HUES64 (cell line): Measurements from ENCODE around the gene ANO1.
A peak's percentile ranks its signal among the peaks of the same experiment; 100 is the strongest.

Experiments
- H3K27ac ChIP-seq: 2 replicates; pipeline ENCODE4 v1.7.0; 2013; ENCODE audit warnings: low read depth, low read length, inconsistent platforms
- H3K27me3 ChIP-seq: 2 replicates; pipeline ENCODE4 v1.6.1; 2013; ENCODE audit warnings: mild to moderate bottlenecking, low read length; ENCODE audit not compliant: insufficient read depth
- H3K36me3 ChIP-seq: 2 replicates; pipeline ENCODE4 v1.6.1; 2013; ENCODE audit warnings: mild to moderate bottlenecking, low read length; ENCODE audit not compliant: insufficient read depth
- H3K4me1 ChIP-seq: 2 replicates; pipeline ENCODE4 v1.6.1; 2013; ENCODE audit warnings: mild to moderate bottlenecking, low read length, moderate library complexity; ENCODE audit not compliant: insufficient read depth
- H3K4me3 ChIP-seq: 2 replicates; pipeline ENCODE4 v1.5.1; 2013; ENCODE audit warnings: mild to moderate bottlenecking, low read length, moderate library complexity
- H3K9ac ChIP-seq: 2 replicates; pipeline ENCODE4 v1.6.1; 2013; ENCODE audit warnings: mild to moderate bottlenecking, low read depth, low read length
- H3K9me3 ChIP-seq: 2 replicates; pipeline ENCODE4 v1.6.1; 2013; ENCODE audit warnings: low read depth, low read length; ENCODE audit not compliant: insufficient read depth
- WGBS: fragments of 150-250, 120-280 bp; methylation state at CpG from one replicate; pipeline ENCODE4 v1.1.7; 2013; ENCODE audit warnings: missing lambda C conversion rate; 5-methylcytosine and 5-hydroxymethylcytosine counted together

The ANO1 gene

GRCh38 chr11:70142221-70142875, 64.2 kb downstream of the ANO1 start:
- Histone ChIP-seq H3K4me1 (peaks cover 30% of the 10 kb centered on the region), H3K27ac (peak overlapping the region; percentile 53; the same call in 1 of the 2 replicates), H3K4me3 (peak overlapping the region; percentile 4; the same call in 1 of the 2 replicates), H3K36me3 (no peaks in the 10 kb centered on the region), H3K27me3 (peaks cover 46% of the 10 kb centered on the region), H3K9ac (no peak overlapping the region), H3K9me3 (no peaks in the 10 kb centered on the region)
- WGBS = 19% methylated on average over 14 of the region's 14 CpGs

GRCh38 chr11:70144262-70144661, 66.1 kb downstream of the ANO1 start:
- Histone ChIP-seq H3K36me3 (no peaks in the 10 kb centered on the region), H3K9me3 (no peaks in the 10 kb centered on the region), H3K4me1 (peaks cover 33% of the 10 kb centered on the region), H3K27ac (no peak overlapping the region), H3K9ac (no peak overlapping the region), H3K27me3 (peaks cover 46% of the 10 kb centered on the region), H3K4me3 (no peak overlapping the region)
- WGBS = 86% methylated on average over 10 of the region's 10 CpGs

GRCh38 chr11:70145071-70145470, 67.0 kb downstream of the ANO1 start:
- Histone ChIP-seq H3K9ac (no peak overlapping the region), H3K27ac (no peak overlapping the region), H3K4me1 (peaks cover 33% of the 10 kb centered on the region), H3K36me3 (no peaks in the 10 kb centered on the region), H3K9me3 (no peaks in the 10 kb centered on the region), H3K27me3 (peaks cover 42% of the 10 kb centered on the region), H3K4me3 (no peak overlapping the region)
- WGBS = 89% methylated on average over 6 of the region's 6 CpGs

GRCh38 chr11:70145841-70146240, 67.7 kb downstream of the ANO1 start:
- Histone ChIP-seq H3K27me3 (peaks cover 34% of the 10 kb centered on the region), H3K9me3 (no peaks in the 10 kb centered on the region), H3K9ac (no peak overlapping the region), H3K4me1 (peaks cover 28% of the 10 kb centered on the region), H3K4me3 (no peak overlapping the region), H3K27ac (no peak overlapping the region), H3K36me3 (no peaks in the 10 kb centered on the region)
- 79% methylated on average over 4 of the region's 4 CpGs for WGBS

GRCh38 chr11:70146299-70146698, 68.2 kb downstream of the ANO1 start:
- H3K27ac ChIP-seq = no peak overlapping the region
- no peaks in the 10 kb centered on the region for H3K9me3 ChIP-seq
- H3K4me1 ChIP-seq = peaks cover 24% of the 10 kb centered on the region
- H3K36me3 ChIP-seq = no peaks in the 10 kb centered on the region
- no peak overlapping the region for H3K9ac ChIP-seq
- WGBS = 79% methylated on average over 10 of the region's 10 CpGs
- H3K4me3 ChIP-seq = no peak overlapping the region
- H3K27me3 ChIP-seq = peaks cover 31% of the 10 kb centered on the region

GRCh38 chr11:70146895-70147520, 68.9 kb downstream of the ANO1 start:
- no peaks in the 10 kb centered on the region for H3K9me3 ChIP-seq
- peaks cover 31% of the 10 kb centered on the region for H3K27me3 ChIP-seq
- 60% methylated on average over 14 of the region's 14 CpGs for WGBS
- H3K36me3 ChIP-seq = no peaks in the 10 kb centered on the region
- no peak overlapping the region for H3K9ac ChIP-seq
- H3K27ac ChIP-seq = no peak overlapping the region
- no peak overlapping the region for H3K4me3 ChIP-seq
- H3K4me1 ChIP-seq = peaks cover 17% of the 10 kb centered on the region

GRCh38 chr11:70147668-70148067, 69.6 kb downstream of the ANO1 start:
- H3K4me3 ChIP-seq = no peak overlapping the region
- H3K27ac ChIP-seq = no peak overlapping the region
- no peaks in the 10 kb centered on the region for H3K9me3 ChIP-seq
- no peak overlapping the region for H3K9ac ChIP-seq
- 86% methylated on average over 13 of the region's 13 CpGs for WGBS
- no peaks in the 10 kb centered on the region for H3K36me3 ChIP-seq
- peaks cover 25% of the 10 kb centered on the region; the same call in 1 of the 2 replicates for H3K27me3 ChIP-seq
- H3K4me1 ChIP-seq = peaks cover 10% of the 10 kb centered on the region

GRCh38 chr11:70151671-70152070, 73.6 kb downstream of the ANO1 start:
- H3K9ac ChIP-seq = no peak overlapping the region
- H3K27me3 ChIP-seq = no peaks in the 10 kb centered on the region
- no peaks in the 10 kb centered on the region for H3K9me3 ChIP-seq
- no peak overlapping the region for H3K27ac ChIP-seq
- H3K4me3 ChIP-seq = no peak overlapping the region
- 94% methylated on average over 9 of the region's 9 CpGs for WGBS
- 0 out of 2 replicates have a peak, but pooled peaks cover 3% of the 10 kb centered on the region for H3K4me1 ChIP-seq
- no peaks in the 10 kb centered on the region for H3K36me3 ChIP-seq

- Histone ChIP-seq H3K9me3 (no peaks in the 10 kb centered on the region), H3K27ac (no peak overlapping the region), H3K27me3 (no peaks in the 10 kb centered on the region), H3K9ac (no peak overlapping the region), H3K4me3 (no peak overlapping the region), H3K36me3 (no peaks in the 10 kb centered on the region), H3K4me1 (no peaks in the 10 kb centered on the region)
- 92% methylated on average over 7 of the region's 7 CpGs for WGBS
Observed at GRCh38 chr11:70153133-70153727, 75.1 kb downstream of the ANO1 start.

GRCh38 chr11:70155386-70155785, 77.3 kb downstream of the ANO1 start:
- no peaks in the 10 kb centered on the region for H3K27me3 ChIP-seq

GRCh38 chr11:70156291-70157037, 78.3 kb downstream of the ANO1 start:
- no peaks in the 10 kb centered on the region for H3K27me3 ChIP-seq
- H3K36me3 ChIP-seq = no peaks in the 10 kb centered on the region
- H3K27ac ChIP-seq = no peak overlapping the region
- no peaks in the 10 kb centered on the region for H3K9me3 ChIP-seq
- WGBS = 92% methylated on average over 18 of the region's 18 CpGs
- no peaks in the 10 kb centered on the region for H3K4me1 ChIP-seq
- H3K4me3 ChIP-seq = no peak overlapping the region
- no peak overlapping the region for H3K9ac ChIP-seq

More at GRCh38 chr11:70155386-70155785, 77.3 kb downstream of the ANO1 start:
- Histone ChIP-seq H3K9ac (no peak overlapping the region), H3K27ac (no peak overlapping the region), H3K4me1 (no peaks in the 10 kb centered on the region), H3K4me3 (no peak overlapping the region), H3K9me3 (no peaks in the 10 kb centered on the region), H3K36me3 (no peaks in the 10 kb centered on the region)
- WGBS = 95% methylated on average over 14 of the region's 14 CpGs
